GM12878 (cell line): Measurements from ENCODE around the gene CAPS. TPM values are rescaled to one million over a fixed set of nuclear protein-coding genes. Genes with fewer than 3 reads are reported as not detected.
A peak's percentile ranks its signal among the peaks of the same experiment; 100 is the strongest.

Experiments used
- ATAC-seq: fragments of 200-7000 bp; cut with Tn5 transposase; 3 replicates; pipeline ENCODE4 v1.9.1; 2020; ENCODE audit warnings: mild to moderate bottlenecking, moderate library complexity
- BruUV-seq: library from RNA; stranded (reverse); fragments of 400-500 nt; replicated peaks from 2 replicates; lab custom pipeline; 2021; lab: Mats Ljungman, UMichigan
- CTCF ChIA-PET: fragments of 300-600 bp; sonication (Branson Sonifier 250); formaldehyde crosslinking; extraction: SDS; loops from one replicate; lab custom pipeline; 2021; ENCODE audit warnings: inconsistent platforms; lab: Yijun Ruan, JAX
- POLR2A ChIA-PET: fragments of 350-600 bp; formaldehyde crosslinking; extraction: SDS; loops from one replicate; lab custom pipeline; 2021; ENCODE audit warnings: inconsistent platforms; lab: Charles Lee
- RAD21 ChIA-PET: fragments of 300-600 bp; sonication (Branson Sonifier 250); formaldehyde crosslinking; loops from one replicate; lab custom pipeline; 2023; ENCODE audit warnings: antibody characterized with exemption; ENCODE audit not compliant: unreplicated experiment; lab: Charles Lee
- SMC1A ChIA-PET: fragments of 300-600 bp; sonication (Branson Sonifier 250); formaldehyde crosslinking; loops from one replicate; lab custom pipeline; 2023; ENCODE audit not compliant: unreplicated experiment, uncharacterized antibody; lab: Charles Lee
- DNase-seq: peaks from one replicate; pipeline ENCODE4 v3.0.0-alpha.2; 2011; ENCODE audit warnings: low read depth, low spot score
- FAIRE-seq: peaks from 3 replicates; lab custom pipeline; 2011; peaks lifted over from hg19 to GRCh38; lab: Jason Lieb, UNC
- H2AFZ ChIP-seq: 2 replicates; pipeline ENCODE4 v1.6.0; 2011; ENCODE audit warnings: low read depth, low read length, control low read depth; ENCODE audit not compliant: control insufficient read depth
- H3K27ac ChIP-seq: 2 replicates; pipeline ENCODE4 v1.5.1; 2011; ENCODE audit warnings: control low read depth; ENCODE audit not compliant: control insufficient read depth, insufficient read depth
- H3K27me3 ChIP-seq, 2 experiments: replicated peaks in 1 of 2; 2 replicates each; pipeline versions ENCODE4 v1.6.0 to v1.6.1; 2011; ENCODE audit warnings: low read length in 1 of 2; ENCODE audit not compliant: control insufficient read depth in 2 of 2, insufficient read depth in 2 of 2
- H3K36me3 ChIP-seq, 2 experiments: 2 replicates each; pipeline ENCODE4 v1.5.1; 2011; ENCODE audit warnings: low read length in 1 of 2; ENCODE audit not compliant: control insufficient read depth in 2 of 2, insufficient read depth in 2 of 2
- H3K4me1 ChIP-seq: 2 replicates; pipeline ENCODE4 v1.6.1; 2011; ENCODE audit warnings: mild to moderate bottlenecking, low read length, moderate library complexity, mixed read lengths; ENCODE audit not compliant: control insufficient read depth, insufficient read depth
- H3K4me2 ChIP-seq: 2 replicates; pipeline ENCODE4 v1.6.0; 2011; ENCODE audit warnings: control low read depth; ENCODE audit not compliant: control insufficient read depth, insufficient read depth
- H3K4me3 ChIP-seq: fragments of 200-600 bp; sonication (generic); 2 replicates; pipeline ENCODE4 v1.5.1; 2016
- H3K79me2 ChIP-seq: 2 replicates; pipeline ENCODE4 v1.6.0; 2011; ENCODE audit warnings: low read length; ENCODE audit not compliant: control insufficient read depth, insufficient read depth
- H3K9ac ChIP-seq: 2 replicates; pipeline ENCODE4 v1.8.0; 2011; ENCODE audit warnings: low read length, control low read depth, mixed read lengths; ENCODE audit not compliant: control insufficient read depth, insufficient read depth
- H3K9me3 ChIP-seq: replicated peaks from 3 replicates; pipeline ENCODE4 v1.5.1; 2011; ENCODE audit warnings: mild to moderate bottlenecking, low read length; ENCODE audit not compliant: control insufficient read depth, insufficient read depth
- H4K20me1 ChIP-seq: 2 replicates; pipeline ENCODE4 v1.6.0; 2011; ENCODE audit not compliant: control insufficient read depth, insufficient read depth
- CREB1 ChIP-seq: IDR thresholded peaks from 2 replicates; pipeline ENCODE4 v1.6.1; 2012; ENCODE audit warnings: low read depth, mild to moderate bottlenecking, inconsistent platforms
- CREM ChIP-seq: IDR thresholded peaks from 2 replicates; pipeline ENCODE4 v1.6.1; 2014; ENCODE audit warnings: antibody characterized with exemption, low read depth
- RELB ChIP-seq: fragments of 450-650 bp; IDR thresholded peaks from 2 replicates; pipeline ENCODE4 v1.6.1; 2017; ENCODE audit warnings: low read depth, mild to moderate bottlenecking, moderate library complexity
- TARDBP ChIP-seq: IDR thresholded peaks from 2 replicates; pipeline ENCODE4 v1.6.1; 2016; ENCODE audit warnings: borderline replicate concordance
- WGBS: methylation state at CpG from one replicate; pipeline ENCODE4 v1.1.6; 2016; ENCODE audit warnings: low lambda C conversion rate; ENCODE audit not compliant: insufficient replicate concordance, insufficient coverage; ENCODE audit errors: missing lambda C conversion rate; 5-methylcytosine and 5-hydroxymethylcytosine counted together
- in situ Hi-C: fragments of 300-500 bp; cut with MboI; formaldehyde crosslinking; loops from 9 replicates; pipeline ENCODE4 v1.14.3; 2018; ENCODE audit warnings: mixed read lengths
- intact Hi-C: fragments of 100-400 bp; cut with micrococcal nuclease; formaldehyde crosslinking; loops from one replicate; pipeline ENCODE4 v1.14.2; 2022; ENCODE audit not compliant: unreplicated experiment
- polyA plus RNA-seq, 11 experiments: library from polyadenylated mRNA; depleted of rRNA in 4 of 11; unstranded in 6 of 11; stranded (reverse) in 5 of 11; fragments of >200 nt; fragmentation: Nextera tagmentation in 4 of 11; fragmentation: Illumina TruSeq in 1 of 11; extraction: Ambion mirVana in 4 of 11; extraction: Trizol in 1 of 11; gene quantifications; 1 replicate in 1 of 11; 2 replicates in 10 of 11; pipeline versions ENCODE4 v1.2.1 to v1.2.3, GENCODE V29; 2011 to 2016; ENCODE audit warnings: inconsistent platforms in 2 of 11, missing spikeins in 2 of 11, low read depth in 1 of 11
- total RNA-seq, 4 experiments: library from RNA; depleted of rRNA in 3 of 4; stranded (reverse); fragments of >200 nt in 3 of 4; fragmentation: Illumina TruSeq in 1 of 4; extraction: Trizol in 1 of 4; gene quantifications; 2 replicates each; pipeline versions ENCODE4 v1.2.1 to v1.2.3, GENCODE V29; 2013 to 2021

Gene CAPS
- total and polyA plus RNA-seq, 10 of the 15 experiments (the other 5 are each of a cell fraction or from before 2014, with no cell fraction given): 0.09 to 6.9 (median 2.9) TPM

- H3K27me3 ChIP-seq: no peaks in the 10 kb centered on the region
- no TSS peak for BruUV-seq
- in situ Hi-C loops: no loop called here
- H2AFZ ChIP-seq: no peak overlapping the region
- FAIRE-seq (peak; percentile 54), DNase-seq (no peak), ATAC-seq (no peak)
- peaks cover 52% of the 10 kb centered on the region for H3K79me2 ChIP-seq
- peaks cover 22% of the 10 kb centered on the region for H3K4me1 ChIP-seq
- ChIA-PET POLR2A (no interaction called here), SMC1A (no interaction called here), RAD21 (no interaction called here)
- H4K20me1 ChIP-seq: no peaks in the 10 kb centered on the region; the same call in none of the 2 replicates
- intact Hi-C loops: no loop called here
- H3K9me3 ChIP-seq: no peaks in the 10 kb centered on the region
- H3K36me3 ChIP-seq: peaks cover 6 to 15% of the 10 kb centered on the region in 2 experiments; a peak in 3 of 4 replicates
- TF ChIP-seq RELB (no peak), CREB1 (peak; percentile 52), TARDBP (no peak), CREM (0 out of 2 replicates have a peak, but pooled peaks have one; percentile 18)
- TF ChIP-seq, all 136 proteins: peak for 2
- H3K4me3 ChIP-seq: no peak overlapping the region
- no peak overlapping the region for H3K4me2 ChIP-seq
- WGBS: 69% methylated on average over 5 of the region's 5 CpGs
- H3K9ac ChIP-seq: no peak overlapping the region
- CTCF ChIA-PET: interaction anchor here (1.0 to 4.0 kb wide), 2 partner anchors 15 to 69 kb away, joined by 3 to 16 read pairs; no protein-coding TSS in a partner anchor
- H3K27ac ChIP-seq: no peak overlapping the region
Observed at GRCh38 chr19:5953030-5953589, 39.1 kb downstream of the CAPS start.
